Right ventricle myocardium superior (tissue), 1 donor: ENCODE measurements around the gene PSAP. TPM values are rescaled to one million over a fixed set of nuclear protein-coding genes. Genes with fewer than 3 reads are reported as not detected.
"Not testable (repeated sequence)": the region's sequence is repeated elsewhere in the genome, so short reads cannot be mapped to it uniquely, and the experiment has no call there.

ENCODE experiments used
- ATAC-seq: fragments of 200-7000 bp; cut with Tn5 transposase; one replicate; pipeline ENCODE4 v1.9.1; 2020; ENCODE audit warnings: mild to moderate bottlenecking; ENCODE audit not compliant: poor library complexity
- DNase-seq: peaks from one replicate; pipeline ENCODE4 v3.0.0-alpha.2; 2020
- intact Hi-C: fragments of 100-400 bp; cut with DNase I; formaldehyde crosslinking; loops from one replicate; pipeline ENCODE4 v1.11.2; 2022
- total RNA-seq: library from RNA; stranded (reverse); fragmentation: NEBNext Ultra II Directional; extraction: Animal tissue kit (Norgen Biotek cat#: 25700); gene quantifications from one replicate; pipeline ENCODE4 v1.2.1, GENCODE V29; 2021
- donor health status: DM: no; HTN: yes; CAD: no; lungs with severe emphysema.

The PSAP gene
- total RNA-seq, 1 donor from 2014 or later, result 1,816 TPM

DNA sequence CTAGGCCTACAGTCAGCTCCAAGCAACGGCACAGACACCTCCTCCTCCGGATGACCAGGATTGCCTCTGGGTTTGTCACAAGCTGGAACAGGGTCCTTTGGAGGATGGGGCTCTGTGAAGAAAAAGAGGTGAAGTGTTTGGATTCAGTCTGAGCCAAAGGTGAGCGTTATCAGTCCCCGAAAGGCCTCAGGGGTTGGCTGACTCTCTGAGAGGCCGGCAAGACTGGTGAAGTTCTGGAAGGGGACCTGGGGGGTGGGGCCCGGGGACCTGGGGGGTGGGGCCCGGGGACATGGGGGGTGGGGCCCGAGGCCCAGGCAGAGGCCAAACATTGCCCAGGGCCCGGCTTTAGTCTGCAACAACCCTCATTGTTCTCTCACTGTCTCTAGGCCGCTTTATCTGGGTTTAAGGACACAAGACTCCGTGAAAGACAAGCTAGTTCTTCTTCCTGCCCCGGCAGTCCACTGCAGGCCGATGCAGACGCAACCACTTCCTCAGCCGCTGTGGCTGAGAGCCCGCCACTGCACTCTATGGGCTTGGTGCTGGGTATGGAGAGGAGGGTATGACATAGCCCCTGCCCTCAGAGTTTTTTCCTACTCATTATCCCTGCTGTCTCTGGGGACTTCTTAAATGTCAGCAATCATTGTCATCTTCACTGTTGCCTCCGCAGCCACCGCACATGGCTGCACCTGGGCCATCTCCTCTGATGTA, 27.4 kb upstream of the PSAP start:
- ATAC-seq, result no peak
- no peak for DNase-seq
- intact Hi-C loops, result no loop called here

- no peak for DNase-seq
- no peak for ATAC-seq
- intact Hi-C loops, result no loop called here
Observed at GRCh38 chr10:71877821-71878220, 26.8 kb upstream of the PSAP start.

DNA sequence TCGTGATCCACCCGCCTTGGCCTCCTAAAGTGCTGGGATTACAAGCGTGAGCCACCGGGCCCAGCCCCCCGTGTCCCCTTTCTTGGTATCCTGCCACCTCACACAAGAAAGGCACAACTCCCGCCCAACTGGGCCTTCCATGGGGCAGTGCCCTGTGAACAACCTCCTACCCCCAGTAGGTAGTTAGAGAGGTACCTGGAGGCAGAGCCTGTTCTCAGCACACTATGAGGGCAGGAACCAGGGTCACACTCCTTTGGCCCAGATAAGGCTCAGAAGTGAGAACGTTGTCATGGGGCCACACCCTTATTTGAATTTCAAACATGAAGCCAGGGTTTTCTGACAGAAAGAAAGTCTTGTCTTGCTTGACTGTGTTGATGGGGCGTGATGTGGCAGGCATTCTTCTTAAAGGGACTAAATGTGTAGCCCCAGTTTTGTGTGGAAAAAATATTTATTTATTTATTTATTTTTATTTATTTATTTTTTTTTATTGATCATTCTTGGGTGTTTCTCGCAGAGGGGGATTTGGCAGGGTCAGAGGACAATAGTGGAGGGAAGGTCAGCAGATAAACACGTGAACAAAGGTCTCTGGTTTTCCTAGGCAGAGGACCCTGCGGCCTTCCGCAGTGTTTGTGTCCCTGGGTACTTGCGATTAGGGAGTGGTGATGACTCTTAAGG, 23.8 kb upstream of the PSAP start:
- intact Hi-C loops, ATAC-seq: not testable (repeated sequence)
- DNase-seq, result peak; percentile 22

DNA sequence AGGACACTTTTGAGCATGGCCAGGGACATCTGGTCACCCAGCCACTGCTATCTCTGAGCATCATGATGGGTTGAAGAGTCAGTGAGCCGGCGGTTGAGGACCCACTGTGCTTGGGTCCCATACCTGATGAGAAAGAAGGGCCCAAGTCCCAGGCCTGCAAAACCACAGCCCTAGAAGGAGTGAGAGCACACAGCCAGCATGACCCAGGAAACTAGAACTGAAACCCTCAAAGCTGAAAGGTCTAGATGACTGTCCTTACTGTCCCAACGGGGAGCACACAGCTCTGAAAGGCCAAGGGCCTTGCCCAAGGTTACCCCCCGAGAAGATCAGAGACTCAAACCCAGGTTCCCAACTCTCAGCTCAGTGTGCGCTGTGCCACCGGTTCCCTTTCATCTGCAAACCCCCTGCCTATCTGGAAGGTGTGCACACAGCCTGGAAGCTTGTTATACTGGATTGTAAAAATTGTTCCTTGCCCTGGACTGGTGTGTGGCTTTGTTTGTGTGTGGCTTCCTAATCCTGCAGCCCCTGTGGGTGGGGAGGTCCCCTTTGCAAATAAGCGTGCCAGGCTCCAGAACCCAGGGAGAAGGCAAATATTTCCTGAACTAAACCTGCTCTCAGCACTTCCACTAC, 22.6 kb upstream of the PSAP start:
- no peak for ATAC-seq
- peak; percentile 15 for DNase-seq
- intact Hi-C loops, result no loop called here

GRCh38 chr10:71869601-71870000, 18.6 kb upstream of the PSAP start:
- ATAC-seq, DNase-seq, intact Hi-C loops: not testable (repeated sequence)

- peak; percentile 63 for DNase-seq
- intact Hi-C loops, result no loop called here
- ATAC-seq, result peak; percentile 73
Observed at GRCh38 chr10:71868192-71868697, 17.2 kb upstream of the PSAP start.

GRCh38 chr10:71865561-71866041, 14.6 kb upstream of the PSAP start:
- ATAC-seq, result no peak
- intact Hi-C loops, result no loop called here
- no peak for DNase-seq

GRCh38 chr10:71864911-71865361, 13.9 kb upstream of the PSAP start:
- ATAC-seq, result no peak
- intact Hi-C loops, result no loop called here
- DNase-seq, result no peak

- no peak for DNase-seq
- no peak for ATAC-seq
- intact Hi-C loops, result no loop called here
Observed at GRCh38 chr10:71863203-71863602, 12.2 kb upstream of the PSAP start.

DNA sequence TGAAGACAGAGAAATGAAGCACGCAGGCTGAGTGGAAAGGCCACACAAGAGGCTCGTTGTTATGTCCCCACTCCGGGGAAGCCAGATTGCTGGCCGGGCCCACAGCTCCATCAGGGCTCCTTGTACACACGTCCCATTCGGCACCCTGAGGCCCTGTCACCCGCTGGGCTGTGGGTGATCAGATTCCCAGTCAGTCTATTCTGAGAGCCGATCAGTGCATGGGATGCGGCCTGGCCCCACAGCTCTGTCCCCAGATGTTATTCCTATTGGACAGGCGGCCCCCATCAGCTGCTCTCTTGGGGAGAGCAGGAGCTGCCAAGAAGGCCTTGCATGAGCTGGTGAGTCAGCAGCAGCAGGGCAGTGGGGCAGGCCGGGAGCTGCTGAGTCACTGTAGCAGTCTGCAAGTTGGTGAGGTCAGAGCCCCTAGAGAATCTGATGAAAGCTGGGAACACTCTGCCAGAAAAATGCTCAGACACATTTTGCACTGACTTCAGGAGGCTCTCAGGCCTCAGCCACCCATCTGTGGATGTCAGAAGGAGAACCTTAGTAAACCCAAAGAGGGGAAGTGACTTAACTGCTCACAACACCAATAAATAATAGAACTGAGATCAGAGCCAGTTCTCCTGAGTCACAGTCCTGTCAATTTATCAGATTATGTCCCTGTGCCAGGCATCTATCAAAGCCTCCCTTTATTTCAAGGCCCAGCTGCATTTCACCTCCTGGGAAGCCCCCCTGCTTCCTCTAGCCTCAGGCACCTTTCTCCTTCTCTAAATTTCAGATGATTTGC, 9.4 kb upstream of the PSAP start:
- intact Hi-C loops, result no loop called here
- peak; percentile 98 for ATAC-seq
- DNase-seq, result peak; percentile 95

- intact Hi-C loops, result no loop called here
- ATAC-seq, result no peak
- DNase-seq, result peak; percentile 77
Observed at GRCh38 chr10:71857934-71858890, 7.2 kb upstream of the PSAP start.

- intact Hi-C loops, result no loop called here
- ATAC-seq, result no peak
- no peak for DNase-seq
Observed at GRCh38 chr10:71856619-71857018, 5.6 kb upstream of the PSAP start.

- DNase-seq, result no peak
- ATAC-seq, result no peak
- intact Hi-C loops, result no loop called here
Observed at GRCh38 chr10:71854031-71854430, 3.0 kb upstream of the PSAP start.

GRCh38 chr10:71852355-71852937, 1.4 kb upstream of the PSAP start:
- DNase-seq (peak; percentile 75), ATAC-seq (no peak)
- intact Hi-C loops, result no loop called here

DNA sequence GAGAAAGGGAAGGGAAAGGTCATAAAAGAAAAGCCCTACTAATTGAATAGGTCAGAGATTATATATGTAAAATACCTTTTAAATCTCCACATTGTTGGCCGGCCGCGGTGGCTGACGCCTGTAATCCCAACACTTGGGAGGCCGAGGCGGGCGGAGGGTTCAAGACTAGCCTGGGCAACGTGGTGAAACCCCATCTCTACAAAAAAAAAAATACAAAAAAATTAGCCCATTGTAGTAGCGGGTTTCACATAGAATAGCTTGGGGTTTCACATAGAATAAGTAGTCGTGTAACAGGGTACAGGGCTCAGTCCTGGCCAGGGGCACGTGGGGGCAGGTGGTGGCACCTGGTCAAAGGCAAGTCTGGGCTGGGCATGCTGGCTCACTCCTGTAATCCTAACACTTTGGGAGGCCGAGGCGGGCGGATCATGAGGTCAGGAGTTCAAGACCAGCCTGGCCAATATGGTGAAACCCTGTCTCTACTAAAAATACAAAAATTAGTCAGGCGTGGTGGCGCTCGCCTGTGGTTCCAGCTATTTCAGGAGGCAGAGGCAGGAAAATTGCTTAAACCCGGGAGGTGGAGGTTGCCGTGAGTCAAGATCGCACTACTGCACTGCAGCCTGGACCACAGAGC, 529 bp upstream of the PSAP start:
- DNase-seq, intact Hi-C loops: not testable (repeated sequence)
- ATAC-seq, result peak; percentile 1

DNA sequence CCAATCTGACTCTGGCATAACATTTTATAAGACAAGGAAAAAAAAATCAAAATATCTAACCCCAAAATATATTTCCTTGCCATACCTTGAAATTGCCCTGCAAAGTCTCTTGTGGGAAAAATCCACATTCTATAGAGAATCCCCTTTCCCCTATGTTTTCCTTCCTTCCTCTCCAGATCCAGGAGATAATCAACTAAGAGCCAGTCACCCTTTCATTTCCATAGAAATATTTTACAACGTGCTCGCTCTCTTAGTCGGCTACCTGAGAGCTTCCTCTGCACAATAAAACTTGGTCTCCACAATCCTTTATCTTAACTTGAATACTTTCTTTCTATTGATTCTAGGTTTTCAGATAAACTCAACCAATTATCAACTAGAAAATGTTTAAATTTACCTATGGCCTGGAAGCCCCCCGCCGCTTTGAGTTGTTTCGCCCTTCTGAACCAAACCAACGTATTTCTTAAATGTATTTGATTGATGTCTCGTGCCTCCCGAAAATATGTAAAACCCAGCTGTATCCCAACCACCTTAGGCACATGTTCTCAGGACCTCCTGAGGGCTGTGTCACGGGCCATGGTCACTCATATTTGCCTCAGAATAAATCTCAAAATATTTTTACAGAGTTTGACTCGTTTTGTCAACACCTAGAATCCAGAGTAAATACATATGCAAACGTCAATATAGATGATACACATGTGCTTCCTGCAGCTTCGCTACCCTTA, 869 bp downstream of the PSAP start:
- DNase-seq (no peak), ATAC-seq (no peak)
- intact Hi-C loops, result no loop called here
